Measurements from ENCODE around the gene KHDC4.

KHDC4 gene

GRCh38 chr1:155934097-155934935, at the start of gene KHDC4:
TSS of gene KHDC4 (minus strand) at chr1:155934413. CDS start at chr1:155934373, 40 bp downstream.
- DNase-seq: peak; percentile 99

DNA sequence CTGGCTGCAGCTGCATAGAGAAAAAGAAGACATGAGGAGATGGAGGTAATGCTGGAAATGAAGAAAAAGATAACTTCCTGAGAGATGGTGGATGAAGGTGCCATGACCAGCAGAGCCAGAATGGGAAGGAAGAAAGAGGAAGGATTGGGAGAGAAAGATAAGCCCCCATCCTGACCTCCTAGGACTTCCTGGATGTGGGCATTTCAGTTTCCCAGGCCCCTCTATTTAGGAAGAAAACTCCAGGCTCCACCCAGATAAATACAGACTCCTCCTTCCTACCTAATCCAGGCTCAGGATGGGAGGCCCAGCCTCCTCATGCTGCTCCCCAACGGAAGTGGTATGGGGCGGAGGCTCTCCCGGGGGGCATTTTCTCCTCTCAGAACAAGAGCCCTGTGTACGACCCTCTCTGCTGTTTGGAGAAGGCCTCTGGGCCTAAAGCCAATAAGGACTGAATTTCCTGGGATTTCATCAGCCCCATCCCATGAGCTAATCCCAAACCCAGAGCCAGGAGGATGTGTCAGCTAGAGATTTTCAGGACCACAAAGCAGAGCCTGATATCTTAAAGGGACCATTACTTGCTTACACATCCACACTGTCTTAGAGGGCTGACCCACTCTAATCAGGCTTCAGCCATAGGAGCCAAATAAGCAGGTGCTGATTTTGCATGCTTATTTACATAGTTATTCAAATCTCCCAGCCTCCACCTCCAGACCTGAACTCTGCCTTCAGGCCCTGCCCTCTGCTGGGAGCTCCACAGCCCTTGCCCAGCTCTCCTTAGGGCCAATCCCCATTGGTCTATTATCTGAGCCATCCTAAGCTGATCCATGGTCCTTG, 49.2 kb upstream of the KHDC4 start:
- peak; percentile 76 for DNase-seq

DNA sequence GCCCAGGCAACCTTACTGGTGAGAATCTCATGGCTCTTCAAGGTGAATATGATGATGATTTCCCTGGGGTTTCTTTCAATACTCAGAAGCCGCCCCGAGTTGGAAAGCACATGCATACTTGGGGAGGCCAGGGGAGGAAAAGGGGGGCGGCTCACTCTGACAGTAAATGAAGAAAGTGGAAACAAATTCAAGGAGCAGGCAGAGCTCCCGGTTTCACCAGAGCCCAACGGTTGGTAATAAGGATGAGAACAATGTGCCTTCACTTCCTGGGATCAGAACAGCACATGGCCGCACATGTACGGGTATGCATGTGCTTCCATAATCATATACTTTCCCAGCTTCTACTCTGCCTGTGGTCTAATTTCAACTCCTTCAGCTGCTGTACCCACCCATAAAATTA, 47.9 kb upstream of the KHDC4 start:
- DNase-seq: no peak

DNA sequence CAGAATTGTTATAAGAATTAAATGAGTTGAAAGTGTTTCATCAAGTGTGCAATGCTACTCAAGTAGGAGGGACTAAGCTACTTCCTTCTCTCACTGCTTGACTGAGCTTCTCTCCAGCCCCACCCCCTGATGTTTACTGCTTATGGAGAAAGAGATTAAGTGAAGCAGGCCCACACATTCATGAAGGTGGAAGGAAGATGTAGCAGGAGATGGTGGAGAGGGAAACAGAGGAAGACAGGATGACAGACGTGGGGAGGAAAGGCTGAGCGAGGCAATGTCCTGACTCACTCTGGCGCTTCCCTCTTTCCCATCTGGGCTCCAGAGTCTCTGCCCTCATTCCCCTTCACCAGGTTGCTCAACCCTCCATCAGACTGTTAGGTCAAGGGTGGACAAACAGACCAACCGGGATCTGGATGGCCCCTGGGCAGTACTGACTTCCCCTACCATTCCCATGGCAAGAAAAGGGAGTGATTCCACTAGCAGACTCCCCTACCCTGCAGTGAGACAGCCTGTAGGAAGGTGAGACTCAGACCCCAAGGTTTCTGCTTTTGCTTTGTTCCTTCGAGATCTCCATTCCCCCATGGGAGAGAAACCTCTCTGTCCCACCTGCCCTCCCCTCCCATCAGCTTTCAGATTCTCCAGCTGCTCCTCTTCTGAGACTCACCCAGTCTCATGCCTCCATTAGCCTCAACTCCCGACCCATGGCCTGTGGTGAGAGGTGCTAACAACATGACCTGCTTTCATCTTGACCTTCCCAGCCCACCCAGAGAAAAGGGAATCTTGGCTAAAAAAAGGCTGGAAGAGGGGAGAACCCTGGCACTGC, 47.3 kb upstream of the KHDC4 start:
- DNase-seq: peak; percentile 37

DNA sequence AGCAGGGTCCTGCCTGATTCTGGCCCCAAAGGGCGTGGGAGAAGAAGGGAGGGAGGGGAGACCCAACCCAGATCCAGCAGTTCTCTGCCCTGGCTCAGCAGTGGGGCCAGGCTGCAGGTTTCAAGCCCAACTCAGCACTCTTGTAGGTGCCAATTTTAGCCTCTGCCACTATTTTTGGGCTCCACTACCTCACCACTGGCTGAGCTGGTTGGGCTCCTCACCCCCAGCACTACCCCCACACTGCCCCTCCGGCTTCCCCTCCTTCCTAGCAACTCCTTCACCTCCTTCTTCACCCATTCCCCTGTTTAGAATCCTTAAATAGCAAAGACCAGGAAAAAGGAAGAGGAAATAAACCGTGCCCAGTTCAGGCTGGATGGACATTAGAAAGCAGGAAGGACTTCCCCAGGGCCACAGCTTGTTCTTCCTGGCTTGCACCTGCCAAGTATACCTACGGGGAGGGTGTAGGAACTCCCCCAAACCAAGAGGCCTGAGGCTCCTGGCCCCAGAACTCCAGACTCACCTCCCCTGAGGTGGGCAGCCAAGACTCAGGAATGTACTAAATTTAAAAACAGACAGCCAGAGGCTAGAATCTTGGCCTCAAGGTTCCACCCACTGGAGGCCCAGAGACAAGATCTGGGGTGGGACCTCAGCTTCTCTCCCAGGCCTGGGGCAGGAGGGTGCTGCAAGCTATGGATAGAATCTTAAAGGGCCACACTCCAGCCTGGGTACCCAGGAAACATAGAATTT, 45.6 kb upstream of the KHDC4 start:
- DNase-seq: no peak

GRCh38 chr1:155978973-155979429, 44.8 kb upstream of the KHDC4 start:
- no peak for DNase-seq

DNA sequence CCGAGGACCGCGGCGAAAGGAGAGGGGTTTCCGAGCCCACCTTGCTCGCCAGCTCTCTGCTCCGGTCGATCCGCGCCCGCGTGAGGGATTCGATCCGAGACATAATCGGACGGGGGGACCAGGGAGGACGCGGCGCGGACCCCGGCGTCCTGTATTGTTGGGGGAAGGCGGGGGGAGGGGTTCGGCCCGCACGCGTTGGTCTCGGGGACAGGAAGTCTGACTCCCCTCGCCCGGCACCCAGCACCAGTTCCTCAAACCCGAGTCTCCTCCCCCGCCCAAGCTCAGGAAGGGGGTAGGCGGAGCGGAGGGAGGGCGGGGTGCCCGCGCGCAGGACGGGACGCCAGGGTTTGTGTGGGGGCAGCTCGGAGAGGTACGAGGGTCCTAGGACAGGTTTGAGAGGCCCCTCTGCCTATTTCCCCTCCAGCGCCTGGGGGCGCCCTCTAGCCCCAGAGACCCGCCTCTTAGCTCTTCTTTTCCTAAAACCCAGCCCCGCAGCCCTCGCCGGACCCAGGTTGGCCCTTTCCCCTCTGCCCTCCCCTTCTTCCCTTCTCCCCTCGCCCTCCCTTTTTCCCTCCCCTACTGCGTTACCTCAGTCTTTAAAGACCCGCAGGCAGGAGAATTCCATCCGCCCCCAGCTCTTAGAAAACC, 44.2 kb upstream of the KHDC4 start, which contains the start of gene ARHGEF2:
TSS of gene ARHGEF2 (minus strand) at position 223 of the 648 bp plus-strand sequence. CDS start at position 103, 120 bp downstream.
- DNase-seq: peak; percentile 83

DNA sequence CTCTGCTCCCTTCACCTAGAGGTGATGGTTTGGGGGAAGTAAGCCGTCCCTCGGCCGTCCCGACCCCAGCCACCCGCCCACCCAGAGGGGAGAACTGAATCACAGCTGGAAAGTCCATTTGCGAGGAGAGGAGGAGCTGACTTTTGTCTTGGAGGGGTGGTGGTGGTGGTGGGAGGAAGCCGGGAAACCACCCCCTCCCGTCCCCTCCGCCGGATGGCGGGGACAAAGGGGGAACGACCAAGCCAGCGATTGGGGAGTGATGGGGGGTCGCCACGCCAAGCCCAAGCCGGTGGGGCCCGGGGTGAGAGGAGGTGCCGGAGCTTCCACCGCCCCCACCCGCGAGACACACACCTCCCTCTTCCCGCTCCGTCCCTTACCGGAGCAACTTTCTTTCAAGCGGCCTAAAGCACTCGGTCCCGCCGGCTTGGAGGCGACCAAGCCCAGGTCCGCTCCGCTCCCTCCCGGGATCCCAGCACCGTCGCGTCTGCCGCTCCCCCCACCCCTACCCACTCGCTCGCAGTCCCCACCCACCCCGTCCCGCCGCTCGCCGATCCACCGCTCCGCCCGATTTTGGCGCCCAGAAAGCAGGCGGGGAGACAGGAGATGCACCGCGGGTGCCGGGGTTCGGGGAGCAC, 43.6 kb upstream of the KHDC4 start:
- peak; percentile 62 for DNase-seq

DNA sequence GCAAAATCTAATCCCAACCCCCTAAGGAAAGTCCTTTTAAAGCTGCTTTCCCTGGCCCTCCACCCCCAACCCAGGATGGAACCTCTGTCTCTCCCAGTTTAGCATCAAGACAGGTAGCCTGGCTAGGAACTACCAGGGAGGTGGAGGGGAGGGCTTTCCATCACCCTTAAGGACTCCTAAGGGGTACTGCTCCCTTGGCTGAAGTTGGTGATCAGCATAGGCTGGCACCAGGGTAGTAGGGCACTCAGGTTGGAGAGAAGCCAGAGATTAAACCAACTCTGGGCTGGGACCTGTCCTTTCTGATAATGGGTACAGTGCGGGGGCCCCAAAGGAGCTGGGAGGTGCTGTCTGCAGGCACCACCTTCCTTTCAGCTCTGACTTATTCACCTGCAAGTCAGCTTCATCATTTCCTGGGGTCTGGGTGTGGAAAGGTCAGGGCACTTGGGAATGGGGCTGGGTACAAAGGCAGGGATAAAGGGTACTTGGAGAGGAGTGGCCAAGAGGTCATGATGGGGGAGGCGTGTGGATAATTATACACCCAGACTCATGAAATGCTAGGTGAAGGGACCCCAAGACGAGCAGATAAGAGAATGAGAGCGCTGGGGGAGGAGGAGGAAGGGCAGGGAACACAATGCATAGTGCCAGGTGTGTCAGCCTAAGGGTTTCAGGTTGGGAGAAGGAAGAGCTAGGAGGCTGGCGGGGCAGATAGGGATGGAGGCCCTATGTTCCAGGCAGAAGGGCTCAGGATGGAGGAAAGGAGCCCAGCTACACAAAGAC, 42.9 kb upstream of the KHDC4 start:
- peak; percentile 52 for DNase-seq

DNA sequence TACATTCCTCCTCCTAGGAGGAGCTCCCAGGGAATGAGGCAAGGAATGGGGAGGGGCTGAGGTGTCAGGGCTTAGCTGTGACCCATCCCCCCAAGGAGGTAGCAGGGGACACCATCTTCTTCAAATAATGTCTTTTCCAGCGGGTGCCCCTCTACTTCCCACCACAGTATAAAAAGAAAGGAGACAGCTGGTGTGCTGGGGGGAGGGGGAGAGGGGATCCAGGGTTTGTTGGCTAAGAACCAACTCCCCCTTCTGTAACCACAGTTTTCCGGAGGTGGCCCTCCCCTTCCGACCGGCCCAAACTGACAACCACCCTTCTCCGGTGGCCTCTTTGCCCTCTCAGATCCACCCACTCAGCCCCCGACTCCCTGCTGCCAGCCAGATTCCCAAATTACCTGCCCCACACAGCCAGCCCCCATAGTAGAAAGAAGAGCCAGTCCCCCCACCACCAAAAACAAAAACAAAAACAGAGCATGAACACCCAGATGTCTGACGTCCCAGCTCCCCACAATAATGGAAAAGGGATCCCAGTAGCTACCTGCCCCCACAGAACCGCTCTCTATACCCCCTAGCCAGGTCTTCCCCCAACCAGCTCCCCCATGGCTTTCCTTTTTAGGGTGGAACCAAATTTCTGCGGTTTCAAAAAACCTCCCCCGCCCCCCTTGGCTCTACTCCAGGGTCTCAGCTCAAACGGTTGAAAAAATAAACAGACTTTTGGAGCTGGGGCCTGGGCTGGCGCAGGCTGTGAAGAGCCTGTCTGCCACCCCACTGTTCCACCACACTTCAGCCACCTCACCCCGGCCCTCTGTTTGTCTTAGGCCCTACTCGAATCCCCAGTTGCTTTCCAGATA, 42.1 kb upstream of the KHDC4 start:
- DNase-seq: peak; percentile 79

GRCh38 chr1:155975375-155976061, 41.3 kb upstream of the KHDC4 start:
- peak; percentile 44 for DNase-seq

- DNase-seq: no peak
Measured at GRCh38 chr1:155974208-155975115, 40.2 kb upstream of the KHDC4 start.

DNA sequence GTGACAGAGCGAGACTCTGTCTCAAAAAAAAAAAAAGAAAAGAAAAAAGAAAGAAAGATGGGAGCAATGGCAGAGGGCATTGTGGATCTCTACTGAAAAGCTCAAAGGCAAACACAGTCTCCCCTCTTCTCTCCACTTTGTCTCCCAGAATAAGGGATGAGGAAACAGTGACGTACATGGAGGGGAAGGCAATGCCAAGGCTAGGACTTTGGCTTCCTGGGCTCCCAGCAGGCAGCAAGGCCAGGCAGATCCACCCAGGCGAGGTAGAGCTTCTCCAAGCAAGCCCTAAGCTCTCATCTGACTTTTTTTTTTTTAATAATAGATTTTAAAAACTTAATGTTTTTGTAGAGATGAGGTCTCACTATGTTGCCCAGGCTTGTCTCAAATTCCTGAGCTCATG, 39.5 kb upstream of the KHDC4 start:
- DNase-seq: no peak

- DNase-seq: no peak
Measured at GRCh38 chr1:155971910-155972809, 37.9 kb upstream of the KHDC4 start.

GRCh38 chr1:155970531-155971167, 36.4 kb upstream of the KHDC4 start:
- DNase-seq: peak; percentile 48

- DNase-seq: no peak
Measured at GRCh38 chr1:155969377-155969791, 35.2 kb upstream of the KHDC4 start.
